AG09319 (cell line): ENCODE measurements around the gene QRICH1.

Experiments
- DNase-seq: peaks from one replicate; pipeline ENCODE4 v3.0.0-alpha.2; 2010; ENCODE audit warnings: low read depth; ENCODE audit errors: extremely low read depth
- TF ChIP-seq, protein P1 (sequence below): IDR thresholded peaks from 2 replicates; pipeline ENCODE4 v1.5.1; 2011; ENCODE audit warnings: low read depth, mild to moderate bottlenecking, inconsistent platforms, low read length, moderate library complexity

The QRICH1 gene

DNA sequence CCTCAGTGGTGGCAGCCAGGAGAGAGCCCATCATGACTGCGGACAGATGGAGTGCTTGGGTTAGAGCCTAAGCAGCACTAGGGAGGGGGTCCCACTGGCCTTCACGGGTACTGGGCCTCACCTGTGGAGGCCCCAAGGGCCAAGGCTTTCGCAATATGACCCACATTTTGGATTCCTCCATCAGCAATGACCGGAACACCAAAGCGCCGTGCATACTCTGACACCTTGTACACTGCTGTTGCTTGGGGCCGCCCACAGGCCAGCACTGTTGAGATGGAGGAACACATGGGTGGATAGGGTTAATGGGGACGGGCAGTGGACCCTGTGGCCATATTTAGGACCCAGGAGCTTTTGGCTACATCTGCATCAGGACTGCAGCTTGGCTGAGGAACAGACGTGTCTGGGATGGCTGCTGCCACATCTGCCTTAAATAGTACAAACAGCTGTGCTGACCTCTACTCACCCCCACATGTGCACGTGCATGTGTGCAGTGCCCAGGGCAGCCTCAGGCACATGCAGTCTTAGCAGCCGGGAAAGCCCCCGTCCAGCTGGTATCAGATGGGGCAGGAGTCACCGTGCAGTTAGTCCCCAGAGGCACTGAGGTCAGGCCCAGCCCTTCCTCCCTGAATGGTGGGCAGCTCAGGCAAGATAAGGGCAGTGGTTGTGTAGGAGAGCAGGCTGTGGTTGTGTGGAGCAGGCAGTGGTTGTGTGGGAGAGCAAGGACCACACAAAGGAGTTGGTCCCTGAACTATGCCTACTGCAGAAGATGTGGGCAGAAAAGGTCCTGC, 68.7 kb downstream of the QRICH1 start:
- no peak for DNase-seq
- TF ChIP-seq, protein P1, sequence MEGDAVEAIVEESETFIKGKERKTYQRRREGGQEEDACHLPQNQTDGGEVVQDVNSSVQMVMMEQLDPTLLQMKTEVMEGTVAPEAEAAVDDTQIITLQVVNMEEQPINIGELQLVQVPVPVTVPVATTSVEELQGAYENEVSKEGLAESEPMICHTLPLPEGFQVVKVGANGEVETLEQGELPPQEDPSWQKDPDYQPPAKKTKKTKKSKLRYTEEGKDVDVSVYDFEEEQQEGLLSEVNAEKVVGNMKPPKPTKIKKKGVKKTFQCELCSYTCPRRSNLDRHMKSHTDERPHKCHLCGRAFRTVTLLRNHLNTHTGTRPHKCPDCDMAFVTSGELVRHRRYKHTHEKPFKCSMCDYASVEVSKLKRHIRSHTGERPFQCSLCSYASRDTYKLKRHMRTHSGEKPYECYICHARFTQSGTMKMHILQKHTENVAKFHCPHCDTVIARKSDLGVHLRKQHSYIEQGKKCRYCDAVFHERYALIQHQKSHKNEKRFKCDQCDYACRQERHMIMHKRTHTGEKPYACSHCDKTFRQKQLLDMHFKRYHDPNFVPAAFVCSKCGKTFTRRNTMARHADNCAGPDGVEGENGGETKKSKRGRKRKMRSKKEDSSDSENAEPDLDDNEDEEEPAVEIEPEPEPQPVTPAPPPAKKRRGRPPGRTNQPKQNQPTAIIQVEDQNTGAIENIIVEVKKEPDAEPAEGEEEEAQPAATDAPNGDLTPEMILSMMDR: no peak

DNA sequence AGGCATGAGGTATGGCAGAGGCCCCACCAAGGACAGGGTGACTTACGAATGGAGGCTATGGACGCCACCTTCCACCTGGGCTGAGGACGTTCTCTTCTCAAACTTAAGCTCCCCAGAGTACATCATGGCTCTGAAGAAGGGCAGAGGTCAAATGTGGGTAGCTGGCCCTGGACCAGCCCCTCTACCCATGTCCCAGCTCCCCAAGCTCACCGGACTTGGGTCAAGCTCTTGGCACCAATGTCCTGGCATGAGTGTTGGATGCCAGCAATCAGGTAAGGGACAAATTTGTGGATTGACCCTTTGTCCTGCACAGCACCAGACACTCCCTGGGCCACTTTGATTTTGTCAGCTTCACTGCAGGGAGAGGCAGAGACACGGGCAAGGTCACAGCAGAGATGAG, 69.4 kb downstream of the QRICH1 start:
- TF ChIP-seq, protein P1: no peak
- no peak for DNase-seq

DNA sequence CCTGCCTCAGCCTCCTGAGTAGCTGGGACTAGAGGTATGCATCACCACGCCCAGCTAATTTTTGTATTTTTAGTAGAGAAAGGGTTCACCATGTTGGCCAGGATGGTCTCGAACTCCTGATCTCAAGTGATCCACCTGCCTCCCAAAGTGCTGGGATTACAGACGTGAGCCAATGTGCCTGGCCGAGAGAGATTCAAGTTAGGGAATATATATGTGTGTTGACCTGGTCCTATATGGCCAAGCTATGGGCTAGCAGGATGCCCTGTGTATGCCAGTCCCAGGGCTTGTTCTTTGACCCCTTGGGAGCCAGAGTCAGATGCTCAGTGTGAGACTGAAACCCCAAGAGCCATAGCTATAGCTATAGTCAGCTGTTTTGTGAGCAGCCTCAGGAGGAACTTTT, 70.1 kb downstream of the QRICH1 start:
- DNase-seq: no peak
- TF ChIP-seq, protein P1: no peak

DNA sequence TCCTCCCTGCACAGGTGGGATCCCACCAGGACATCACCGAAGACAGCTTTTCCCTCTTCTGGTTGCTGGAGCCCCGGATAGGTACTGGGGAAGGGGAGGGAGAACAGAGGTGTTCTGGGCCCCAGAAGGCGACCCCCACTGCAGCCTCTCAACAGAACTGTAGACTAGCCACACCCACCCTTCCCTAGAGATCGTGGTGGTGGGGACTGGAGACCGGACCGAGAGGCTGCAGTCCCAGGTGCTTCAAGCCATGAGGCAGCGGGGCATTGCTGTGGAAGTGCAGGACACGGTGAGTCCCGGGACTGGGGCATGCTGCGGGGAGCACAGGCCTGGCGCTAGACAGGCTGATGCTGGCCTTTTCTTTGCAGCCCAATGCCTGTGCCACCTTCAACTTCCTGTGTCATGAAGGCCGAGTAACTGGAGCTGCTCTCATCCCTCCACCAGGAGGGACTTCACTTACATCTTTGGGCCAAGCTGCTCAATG, 71.1 kb downstream of the QRICH1 start:
- DNase-seq: no peak
- TF ChIP-seq, protein P1: no peak

DNA sequence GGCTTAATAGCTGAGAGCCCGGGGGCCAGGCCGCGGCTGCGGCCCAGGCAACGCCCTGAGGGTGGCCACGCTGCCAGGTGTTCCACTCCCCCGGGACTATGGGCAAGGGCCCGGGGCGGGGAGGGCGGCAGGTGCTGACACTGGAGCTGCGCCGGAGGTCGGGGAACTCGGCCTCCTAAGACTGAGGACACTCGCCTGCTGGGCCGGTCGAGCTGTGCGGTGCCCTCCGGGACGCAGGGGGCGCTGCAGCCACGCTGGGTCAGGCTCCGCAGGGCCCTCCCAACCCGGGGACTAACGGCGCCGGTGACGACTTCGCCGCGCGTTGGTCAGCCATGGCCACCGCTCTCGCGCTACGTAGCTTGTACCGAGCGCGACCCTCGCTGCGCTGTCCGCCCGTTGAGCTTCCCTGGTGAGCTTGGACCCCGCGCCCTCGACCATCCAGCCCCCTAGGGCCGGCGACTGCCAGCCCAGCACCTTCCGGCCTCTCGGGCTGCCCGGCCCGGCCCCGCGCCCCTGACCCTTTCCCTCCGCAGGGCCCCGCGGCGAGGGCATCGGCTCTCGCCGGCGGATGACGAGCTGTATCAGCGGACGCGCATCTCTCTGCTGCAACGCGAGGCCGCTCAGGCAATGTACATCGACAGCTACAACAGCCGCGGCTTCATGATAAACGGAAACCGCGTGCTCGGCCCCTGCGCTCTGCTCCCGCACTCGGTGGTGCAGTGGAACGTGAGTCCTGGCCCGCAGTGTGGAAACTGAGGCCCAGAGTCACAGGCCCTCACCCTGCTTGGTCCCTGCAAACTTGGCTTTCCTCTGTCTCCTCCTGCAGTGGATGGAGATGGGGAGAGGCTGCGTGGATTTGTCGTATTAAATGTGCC, 71.8 kb downstream of the QRICH1 start, which contains the start of gene NDUFAF3:
Gene NDUFAF3, plus strand, starts transcription at position 309 of the 875 bp plus-strand sequence. Its CDS starts 24 bp downstream, at position 333.
- TF ChIP-seq, protein P1: peak; percentile 91
- DNase-seq: peak; percentile 80

DNA sequence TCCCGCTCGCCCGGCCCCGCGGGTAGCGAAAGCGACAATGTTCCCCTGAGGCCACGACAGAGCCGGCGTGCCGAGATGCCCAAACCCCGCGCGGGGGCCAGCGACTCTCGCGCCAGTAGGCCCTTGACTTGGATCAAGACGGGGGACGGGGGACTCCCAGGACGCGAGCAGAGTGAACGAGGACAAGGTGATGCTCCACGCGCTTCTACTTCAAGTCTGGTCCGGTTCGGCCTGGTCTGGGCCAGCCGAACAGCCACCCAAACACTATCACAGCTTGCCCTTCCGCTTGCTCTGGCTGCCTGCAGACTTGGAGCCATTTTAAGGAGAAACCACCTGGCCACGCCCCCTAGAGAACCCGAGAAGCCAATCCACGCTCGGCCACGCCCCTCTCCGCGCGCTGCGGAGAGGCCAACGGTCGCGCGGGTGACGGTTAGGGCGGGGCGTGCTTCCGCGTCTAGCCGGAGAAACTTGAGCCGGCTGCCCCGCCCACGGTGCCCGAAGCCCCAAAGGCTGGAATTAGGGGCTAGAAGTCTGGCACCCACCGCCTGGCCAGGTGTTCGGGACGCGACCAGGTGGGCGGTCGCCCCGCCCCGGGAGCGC, 72.6 kb downstream of the QRICH1 start:
- TF ChIP-seq, protein P1: no peak
- DNase-seq: peak; percentile 94
